HL-60 (cell line): ENCODE results near the gene TRUB1.

Experiments
- CTCF ChIP-seq: IDR thresholded peaks from one replicate; pipeline ENCODE4 v1.5.1; 2011; ENCODE audit warnings: low read length, control low read depth, inconsistent platforms; ENCODE audit not compliant: insufficient read depth
- GABPA ChIP-seq: IDR thresholded peaks from 2 replicates; pipeline ENCODE4 v1.6.1; 2012; ENCODE audit warnings: low read depth
- POLR2AphosphoS5 ChIP-seq: IDR thresholded peaks from 2 replicates; pipeline ENCODE4 v1.6.1; 2012; ENCODE audit warnings: low read depth
- REST ChIP-seq: IDR thresholded peaks from 2 replicates; pipeline ENCODE4 v1.6.1; 2012; ENCODE audit warnings: low read depth; ENCODE audit not compliant: insufficient replicate concordance
- SPI1 ChIP-seq: IDR thresholded peaks from 2 replicates; pipeline ENCODE4 v1.6.1; 2012; ENCODE audit warnings: low read depth, mild to moderate bottlenecking, borderline replicate concordance

- no peak for TF ChIP-seq REST
- TF ChIP-seq CTCF = no peak
- TF ChIP-seq POLR2AphosphoS5 = no peak
- no peak for TF ChIP-seq SPI1
- TF ChIP-seq GABPA = no peak
Measured at GRCh38 chr10:115003396-115003795, 65.4 kb downstream of the TRUB1 start.
